Endothelial cell of umbilical vein (primary cell): ENCODE results near the gene COMMD2. TPM values are rescaled to one million over a fixed set of nuclear protein-coding genes. Genes with fewer than 3 reads are reported as not detected.

Experiments used
- BruUV-seq: library from RNA; stranded (reverse); fragments of 400-500 nt; replicated peaks from 2 replicates; lab custom pipeline; 2021; lab: Mats Ljungman, UMichigan
- CTCF ChIA-PET: fragments of 300-600, 350-600 bp; sonication (Branson Sonifier 250); formaldehyde crosslinking; loops from one replicate; lab custom pipeline; 2021; ENCODE audit warnings: antibody characterized with exemption, inconsistent platforms; lab: Charles Lee
- POLR2A ChIA-PET: fragments of 300-600, 350-600 bp; sonication (Branson Sonifier 250); formaldehyde crosslinking; loops from one replicate; lab custom pipeline; 2021; ENCODE audit warnings: antibody characterized with exemption, inconsistent platforms; lab: Charles Lee
- DNase-seq: peaks from one replicate; pipeline ENCODE4 v3.0.0-alpha.2; 2011; ENCODE audit warnings: low read depth, low spot score
- FAIRE-seq: peaks from 2 replicates; lab custom pipeline; 2011; peaks lifted over from hg19 to GRCh38; lab: Jason Lieb, UNC
- H2AFZ ChIP-seq: 2 replicates; pipeline ENCODE4 v1.6.0; 2012; ENCODE audit warnings: low read depth, low read length, control low read depth, inconsistent platforms
- H3K27ac ChIP-seq: 2 replicates; pipeline ENCODE4 v1.5.1; 2011; ENCODE audit warnings: low read depth, mild to moderate bottlenecking, control low read depth, low read length, moderate library complexity; ENCODE audit not compliant: insufficient read depth
- H3K27me3 ChIP-seq, 2 experiments: 2 replicates each; pipeline versions ENCODE4 v1.6.0 to v1.6.1; 2011; ENCODE audit warnings: low read length in 2 of 2, mixed read lengths in 1 of 2; ENCODE audit not compliant: control insufficient read depth in 2 of 2, insufficient read depth in 2 of 2
- H3K36me3 ChIP-seq, 2 experiments: 2 replicates in 1 of 2; 3 replicates in 1 of 2; pipeline ENCODE4 v1.5.1; 2011; ENCODE audit warnings: low read length in 2 of 2, mild to moderate bottlenecking in 1 of 2, moderate library complexity in 1 of 2; ENCODE audit not compliant: control insufficient read depth in 2 of 2, insufficient read depth in 2 of 2; ENCODE audit errors: extremely low read depth in 1 of 2
- H3K4me1 ChIP-seq: 3 replicates; pipeline ENCODE4 v1.5.1; 2011; ENCODE audit warnings: mild to moderate bottlenecking, low read length; ENCODE audit not compliant: control insufficient read depth, insufficient read depth; ENCODE audit errors: extremely low read depth
- H3K4me2 ChIP-seq: 2 replicates; pipeline ENCODE4 v1.6.1; 2011; ENCODE audit warnings: low read length, control low read depth, mixed read lengths; ENCODE audit not compliant: insufficient read depth
- H3K4me3 ChIP-seq, 3 experiments: fragments of 200-600 bp in 1 of 3; sonication (generic), shearing (Covaris generic) in 1 of 3; replicated peaks in 1 of 3; 2 replicates each; pipeline ENCODE4 v1.5.1; 2011 to 2016; ENCODE audit warnings: control low read depth in 3 of 3, low read length in 3 of 3, mild to moderate bottlenecking in 2 of 3, inconsistent platforms in 1 of 3, low read depth in 1 of 3, moderate library complexity in 1 of 3; ENCODE audit not compliant: insufficient read depth in 1 of 3
- H3K79me2 ChIP-seq: 2 replicates; pipeline ENCODE4 v1.6.0; 2012; ENCODE audit warnings: low read length, inconsistent platforms; ENCODE audit not compliant: control insufficient read depth, insufficient read depth
- H3K9ac ChIP-seq: replicated peaks from 2 replicates; pipeline ENCODE3; 2011; ENCODE audit warnings: low read length, control low read depth; ENCODE audit not compliant: insufficient read depth; ENCODE audit errors: extremely low read depth
- H3K9me1 ChIP-seq: replicated peaks from 3 replicates; pipeline ENCODE4 v1.6.0; 2011; ENCODE audit warnings: mild to moderate bottlenecking, low read length; ENCODE audit not compliant: control insufficient read depth, insufficient read depth; ENCODE audit errors: extremely low read depth
- H3K9me3 ChIP-seq: replicated peaks from 2 replicates; pipeline ENCODE4 v1.5.1; 2012; ENCODE audit warnings: low read length, inconsistent platforms; ENCODE audit not compliant: control insufficient read depth, insufficient read depth
- H4K20me1 ChIP-seq: replicated peaks from 2 replicates; pipeline ENCODE3; 2011; ENCODE audit warnings: mild to moderate bottlenecking, low read length; ENCODE audit not compliant: control insufficient read depth, insufficient read depth; ENCODE audit errors: extremely low read depth
- CTCF ChIP-seq, 2 donors: IDR thresholded peaks; 1 replicate in 1 of 2; 2 replicates in 1 of 2; pipeline ENCODE4 v1.5.1; 2011; ENCODE audit warnings: low read length in 2 of 2, mild to moderate bottlenecking in 2 of 2, moderate library complexity in 2 of 2, control low read depth in 1 of 2, inconsistent platforms in 1 of 2, low read depth in 1 of 2; ENCODE audit not compliant: insufficient read depth in 1 of 2; ENCODE audit errors: extremely low read depth in 1 of 2
- GATA2 ChIP-seq: IDR thresholded peaks from 2 replicates; pipeline ENCODE4 v1.7.0; 2011; ENCODE audit warnings: low read depth, mild to moderate bottlenecking, moderate library complexity, mixed read lengths, low read length; ENCODE audit not compliant: insufficient read length, insufficient read depth
- JUN ChIP-seq: IDR thresholded peaks from 2 replicates; pipeline ENCODE4 v1.6.1; 2011; ENCODE audit warnings: borderline replicate concordance, low read depth; ENCODE audit not compliant: insufficient read length, insufficient read depth
- MAX ChIP-seq: IDR thresholded peaks from 2 replicates; pipeline ENCODE4 v1.6.1; 2011; ENCODE audit not compliant: insufficient read depth, insufficient read length
- POLR2A ChIP-seq: IDR thresholded peaks from 2 replicates; pipeline ENCODE4 v1.6.1; 2012; ENCODE audit warnings: low read depth, mild to moderate bottlenecking, control low read depth, low read length
- POLR2AphosphoS5 ChIP-seq: IDR thresholded peaks from 2 replicates; pipeline ENCODE4 v1.6.1; 2012; ENCODE audit warnings: low read depth, mild to moderate bottlenecking, control low read depth, low read length, moderate library complexity; ENCODE audit not compliant: insufficient read depth
- dilution Hi-C: fragments of 300-500 bp; cut with MboI; formaldehyde crosslinking; loops from one replicate; pipeline ENCODE4 v1.15.0; 2019; ENCODE audit warnings: low sequenced_read_pairs; ENCODE audit not compliant: extremely low pct_ligation_motif_present
- intact Hi-C: fragments of 100-400 bp; cut with micrococcal nuclease; formaldehyde crosslinking; loops from one replicate; pipeline ENCODE4 v1.10.0; 2022
- polyA plus RNA-seq, 4 experiments: library from polyadenylated mRNA; depleted of rRNA in 3 of 4; stranded (reverse) in 3 of 4; unstranded in 1 of 4; fragments of >200 nt; gene quantifications; 2 replicates each; pipeline versions ENCODE4 v1.2.1 to v1.2.3, GENCODE V29; 2011 to 2012; ENCODE audit warnings: missing spikeins in 1 of 4
- total RNA-seq: library from RNA; stranded (reverse); gene quantifications from 2 replicates; pipeline ENCODE4 v1.2.3, GENCODE V29; 2021

Gene COMMD2
- total and polyA plus RNA-seq, 2 donors (not counting 3 experiments of a cell fraction or from before 2014, with no cell fraction given), result 18.3 to 51.0 TPM

- H3K79me2 ChIP-seq, result no peaks in the 10 kb centered on the region
- no peaks in the 10 kb centered on the region for H3K9me1 ChIP-seq
- dilution Hi-C loops, result no loop called here
- peaks cover 3 to 9% of the 10 kb centered on the region in 2 experiments for H3K27me3 ChIP-seq
- H3K4me3 ChIP-seq, result no peak overlapping the region
- H3K9ac ChIP-seq, result no peak overlapping the region
- no peak overlapping the region for H3K27ac ChIP-seq
- FAIRE-seq (no peak), DNase-seq (no peak)
- no peaks in the 10 kb centered on the region for H4K20me1 ChIP-seq
- H3K36me3 ChIP-seq, result no peaks in the 10 kb centered on the region
- no peaks in the 10 kb centered on the region for H3K9me3 ChIP-seq
- H3K4me1 ChIP-seq, result no peaks in the 10 kb centered on the region
- no TSS peak for BruUV-seq
- no peak overlapping the region for H2AFZ ChIP-seq
- POLR2A ChIA-PET, result no interaction called here
- TF ChIP-seq JUN, result no peak
- no peak for TF ChIP-seq POLR2AphosphoS5
- TF ChIP-seq GATA2, result no peak
- TF ChIP-seq POLR2A, result no peak
- TF ChIP-seq CTCF (IDR thresholded peaks at IDR 0.05; ENCODE audit: extremely low read depth in 1 of 2, insufficient read depth in 1 of 2, low read depth in 1 of 2, low read length in 2 of 2), result peak in 1 of 2 donors; percentile 6
- no peak for TF ChIP-seq MAX
- CTCF ChIA-PET, result interaction anchor here (1.3 to 9.4 kb wide), 14 partner anchors 8 to 289 kb away, joined by 3 to 263 read pairs (median 12); partner anchors contain the start of gene COMMD2
- intact Hi-C loops, result loop anchor here (5.0 kb wide), 1 partner anchor 203 kb away; no protein-coding TSS in a partner anchor
- no peak overlapping the region for H3K4me2 ChIP-seq
Observed at GRCh38 chr3:149770246-149770645, 18.0 kb upstream of the COMMD2 start.
